B cell (primary cell): ENCODE measurements around the gene DCLK1. TPM values are rescaled to one million over a fixed set of nuclear protein-coding genes. Genes with fewer than 3 reads are reported as not detected.

Experiments
- ATAC-seq: fragments of 200-7000 bp; cut with Tn5 transposase; one replicate; pipeline ENCODE4 v1.10.0; 2021; ENCODE audit warnings: low read depth, mild to moderate bottlenecking, moderate number of reproducible peaks, moderate library complexity
- CTCF ChIA-PET: fragments of 350-600 bp; sonication (Branson Sonifier 250); formaldehyde crosslinking; loops from one replicate; lab custom pipeline; 2021; ENCODE audit warnings: antibody characterized with exemption, inconsistent platforms; lab: Charles Lee
- POLR2A ChIA-PET: fragments of 350-600 bp; sonication (Branson Sonifier 250); formaldehyde crosslinking; loops from one replicate; lab custom pipeline; 2021; ENCODE audit warnings: antibody characterized with exemption; lab: Charles Lee
- DNase-seq: peaks from one replicate; pipeline ENCODE4 v3.0.0; 2013
- H2AFZ ChIP-seq: 2 replicates; pipeline ENCODE4 v1.6.1; 2012; ENCODE audit warnings: mild to moderate bottlenecking, low read depth, low read length; ENCODE audit not compliant: insufficient read depth, poor library complexity, severe bottlenecking
- H3K27ac ChIP-seq, 2 donors: 1 replicate in 1 of 2; 2 replicates in 1 of 2; pipeline ENCODE4 v1.5.1; 2012 to 2013; ENCODE audit warnings: low read length in 2 of 2, mild to moderate bottlenecking in 2 of 2, moderate library complexity in 1 of 2
- H3K27me3 ChIP-seq, 4 experiments: fragments of 200-600 bp in 1 of 4; sonication (generic) in 1 of 4; replicated peaks in 1 of 4; 1 replicate in 2 of 4; 2 replicates in 2 of 4; pipeline versions ENCODE4 v1.6.1 to v1.7.0; 2013 to 2016; ENCODE audit warnings: low read length in 3 of 4, mild to moderate bottlenecking in 2 of 4, mixed read lengths in 1 of 4, moderate library complexity in 1 of 4; ENCODE audit not compliant: insufficient read depth in 4 of 4, control insufficient read depth in 3 of 4; ENCODE audit errors: control extremely low read depth in 1 of 4
- H3K36me3 ChIP-seq, 2 experiments: replicated peaks in 1 of 2; 1 replicate in 1 of 2; 2 replicates in 1 of 2; pipeline versions ENCODE4 v1.6.1 to v1.7.1; 2013; ENCODE audit warnings: low read length in 1 of 2; ENCODE audit not compliant: insufficient read depth in 2 of 2, control insufficient read depth in 1 of 2; ENCODE audit errors: control extremely low read depth in 1 of 2, extremely low read depth in 1 of 2
- H3K4me1 ChIP-seq, 2 donors: fragments of 200-600 bp in 1 of 2; sonication (generic) in 1 of 2; 1 replicate in 1 of 2; 2 replicates in 1 of 2; pipeline versions ENCODE4 v1.5.1 to v1.6.1; 2013 to 2017; ENCODE audit warnings: low read length in 2 of 2; ENCODE audit not compliant: control insufficient read depth in 2 of 2, insufficient read depth in 2 of 2
- H3K4me2 ChIP-seq: replicated peaks from 2 replicates; pipeline ENCODE3; 2012; ENCODE audit warnings: mild to moderate bottlenecking, low read depth, low read length; ENCODE audit not compliant: poor library complexity, severe bottlenecking
- H3K4me3 ChIP-seq, 5 experiments: fragments of 200-600 bp in 1 of 5; sonication (generic) in 1 of 5; 1 replicate in 3 of 5; 2 replicates in 2 of 5; pipeline versions ENCODE4 v1.5.1 to v1.7.0; 2011 to 2016; ENCODE audit warnings: low read length in 4 of 5, mild to moderate bottlenecking in 4 of 5, low read depth in 2 of 5, control low read depth in 1 of 5, moderate library complexity in 1 of 5; ENCODE audit not compliant: insufficient read depth in 1 of 5; ENCODE audit errors: control extremely low read depth in 1 of 5, extremely low read depth in 1 of 5
- H3K79me2 ChIP-seq: fragments of 200-600 bp; sonication (generic); one replicate; pipeline ENCODE4 v1.6.0; 2016; ENCODE audit warnings: low read length; ENCODE audit not compliant: control insufficient read depth, insufficient read depth
- H3K9ac ChIP-seq: fragments of 200-600 bp; sonication (generic); 2 replicates; pipeline ENCODE4 v1.6.1; 2017; ENCODE audit warnings: mild to moderate bottlenecking, low read length, moderate library complexity
- H3K9me3 ChIP-seq, 3 donors: one replicate each; pipeline versions ENCODE4 v1.6.1 to v1.7.1; 2013; ENCODE audit warnings: low read length in 2 of 3; ENCODE audit not compliant: control insufficient read depth in 2 of 3, insufficient read depth in 1 of 3; ENCODE audit errors: control extremely low read depth in 1 of 3
- H4K20me1 ChIP-seq: 2 replicates; pipeline ENCODE4 v1.6.0; 2012; ENCODE audit warnings: mild to moderate bottlenecking, low read length; ENCODE audit not compliant: insufficient read depth, control insufficient read depth, poor library complexity, severe bottlenecking
- H3K27ac Mint-ChIP-seq: one replicate; pipeline ENCODE4 v1.8.0; 2021; ENCODE audit warnings: mixed read lengths
- H3K27me3 Mint-ChIP-seq: one replicate; pipeline ENCODE4 v1.8.0; 2021; ENCODE audit warnings: mixed read lengths
- H3K4me1 Mint-ChIP-seq: one replicate; pipeline ENCODE4 v1.8.0; 2021; ENCODE audit warnings: mixed read lengths
- H3K4me3 Mint-ChIP-seq: one replicate; pipeline ENCODE4 v1.8.0; 2021; ENCODE audit warnings: mixed read lengths
- H3K9me3 Mint-ChIP-seq: one replicate; pipeline ENCODE4 v1.8.0; 2022; ENCODE audit warnings: mixed read lengths; ENCODE audit not compliant: insufficient read depth
- EZH2 ChIP-seq: IDR thresholded peaks from 2 replicates; pipeline ENCODE4 v1.6.1; 2012; ENCODE audit warnings: borderline replicate concordance, low read depth, mild to moderate bottlenecking, moderate library complexity, low read length; ENCODE audit not compliant: insufficient read depth, poor library complexity, severe bottlenecking
- WGBS: methylation state at CpG from one replicate; pipeline ENCODE4 v1.1.5; 2013; ENCODE audit warnings: missing lambda C conversion rate; ENCODE audit not compliant: insufficient coverage; 5-methylcytosine and 5-hydroxymethylcytosine counted together
- intact Hi-C: fragments of 100-400 bp; cut with micrococcal nuclease; formaldehyde crosslinking; loops from one replicate; pipeline ENCODE4 v1.10.0; 2022
- polyA minus RNA-seq: library from RNA; depleted of rRNA, polyadenylated mRNA; stranded (reverse); fragments of >200 nt; gene quantifications from 2 replicates; pipeline ENCODE4 v1.2.3, GENCODE V29; 2012
- polyA plus RNA-seq: library from polyadenylated mRNA; depleted of rRNA; stranded (reverse); fragments of >200 nt; gene quantifications from 2 replicates; pipeline ENCODE4 v1.2.3, GENCODE V29; 2012
- total RNA-seq, 2 donors: library from RNA; stranded (reverse); fragments of 120-200 nt in 1 of 2; gene quantifications; 1 replicate in 1 of 2; 2 replicates in 1 of 2; pipeline versions ENCODE4 v1.2.3 to v1.2.4, GENCODE V29; 2013 to 2022
- TF ChIP-seq, protein P1 (sequence below): fragments of 200-600 bp; IDR thresholded peaks from one replicate; pipeline ENCODE4 v1.8.0; 2022; ENCODE audit warnings: antibody characterized with exemption, mild to moderate bottlenecking

DCLK1 gene
- total RNA-seq (not detected in 2 replicates), polyA plus RNA-seq (not detected in 2 replicates), polyA minus RNA-seq (not detected in 2 replicates)
- total RNA-seq (2013): 1.7 TPM

GRCh38 chr13:36131222-36131930 lies at the start of gene DCLK1:
TSS of gene DCLK1 (minus strand) at chr13:36131382.
- no peak for ATAC-seq
- no peak within 1 kb of the TSS for H3K4me2 ChIP-seq

GRCh38 chr13:36175621-36176020 lies 44.4 kb upstream of the DCLK1 start:
- Histone ChIP-seq H3K27me3 (no peaks in the 10 kb centered on the region), H4K20me1 (no peaks in the 10 kb centered on the region), H3K9me3 (peaks cover 0 to 3% (median 0%) of the 10 kb centered on the region in 3 donors), H3K27ac (no peak overlapping the region), H2AFZ (no peak overlapping the region), H3K36me3 (no peaks in the 10 kb centered on the region), H3K79me2 (no peaks in the 10 kb centered on the region), H3K4me2 (no peak overlapping the region), H3K9ac (no peak overlapping the region), H3K4me3 (no peak overlapping the region), H3K4me1 (no peaks in the 10 kb centered on the region)
- Mint-ChIP-seq H3K27me3 (no peaks in the 10 kb centered on the region), H3K27ac (no peak overlapping the region), H3K9me3 (no peaks in the 10 kb centered on the region), H3K4me3 (no peak overlapping the region), H3K4me1 (no peaks in the 10 kb centered on the region)
- POLR2A ChIA-PET: no interaction called here
- ATAC-seq (no peak), DNase-seq (no peak)
- no CpG with 5 or more reads among the region's 5 CpGs for WGBS
- intact Hi-C loops: no loop called here
- TF ChIP-seq, protein P1, sequence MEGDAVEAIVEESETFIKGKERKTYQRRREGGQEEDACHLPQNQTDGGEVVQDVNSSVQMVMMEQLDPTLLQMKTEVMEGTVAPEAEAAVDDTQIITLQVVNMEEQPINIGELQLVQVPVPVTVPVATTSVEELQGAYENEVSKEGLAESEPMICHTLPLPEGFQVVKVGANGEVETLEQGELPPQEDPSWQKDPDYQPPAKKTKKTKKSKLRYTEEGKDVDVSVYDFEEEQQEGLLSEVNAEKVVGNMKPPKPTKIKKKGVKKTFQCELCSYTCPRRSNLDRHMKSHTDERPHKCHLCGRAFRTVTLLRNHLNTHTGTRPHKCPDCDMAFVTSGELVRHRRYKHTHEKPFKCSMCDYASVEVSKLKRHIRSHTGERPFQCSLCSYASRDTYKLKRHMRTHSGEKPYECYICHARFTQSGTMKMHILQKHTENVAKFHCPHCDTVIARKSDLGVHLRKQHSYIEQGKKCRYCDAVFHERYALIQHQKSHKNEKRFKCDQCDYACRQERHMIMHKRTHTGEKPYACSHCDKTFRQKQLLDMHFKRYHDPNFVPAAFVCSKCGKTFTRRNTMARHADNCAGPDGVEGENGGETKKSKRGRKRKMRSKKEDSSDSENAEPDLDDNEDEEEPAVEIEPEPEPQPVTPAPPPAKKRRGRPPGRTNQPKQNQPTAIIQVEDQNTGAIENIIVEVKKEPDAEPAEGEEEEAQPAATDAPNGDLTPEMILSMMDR: no peak
- no peak for TF ChIP-seq EZH2
- CTCF ChIA-PET: no interaction called here

More at GRCh38 chr13:36131222-36131930, at the start of gene DCLK1:
- no peaks in the 10 kb centered on the region for H3K4me1 ChIP-seq
- DNase-seq: no peak
- Mint-ChIP-seq H3K4me1 (no peaks in the 10 kb centered on the region), H3K4me3 (no peak within 1 kb of the TSS), H3K27ac (no peak within 1 kb of the TSS), H3K27me3 (peaks cover 27% of the 10 kb centered on the region), H3K9me3 (no peaks in the 10 kb centered on the region)
- no peaks in the 10 kb centered on the region for H4K20me1 ChIP-seq
- H3K9me3 ChIP-seq: peaks cover 0 to 2% (median 1%) of the 10 kb centered on the region in 3 donors
- POLR2A ChIA-PET: no interaction called here
- H3K36me3 ChIP-seq: no peaks in the 10 kb centered on the region
- TF ChIP-seq EZH2: no peak
- TF ChIP-seq, protein P1: no peak
- H3K27ac ChIP-seq: no peak within 1 kb of the TSS
- intact Hi-C loops: no loop called here
- CTCF ChIA-PET: no interaction called here
- no peak within 1 kb of the TSS for H3K4me3 ChIP-seq
- H2AFZ ChIP-seq: no peak within 1 kb of the TSS
- no peaks in the 10 kb centered on the region for H3K79me2 ChIP-seq
- H3K27me3 ChIP-seq: peaks cover 0 to 29% (median 2%) of the 10 kb centered on the region in 4 experiments
- WGBS: 11% methylated on average over 42 of the region's 48 CpGs
- no peak within 1 kb of the TSS for H3K9ac ChIP-seq
